OCI-LY3 (cell line): Measurements from ENCODE around the gene FAM234A.
"Not testable (repeated sequence)": the region's sequence is repeated elsewhere in the genome, so short reads cannot be mapped to it uniquely, and the experiment has no call there.

Experiments
- H2AFZ ChIP-seq: fragments of 200-600, 300-600 bp; shearing (Covaris generic); 2 replicates; pipeline ENCODE4 v1.6.0; 2014; ENCODE audit warnings: antibody characterized with exemption, low read depth, low read length
- H3K27ac ChIP-seq: fragments of 200-600, 300-600 bp; sonication (generic); 2 replicates; pipeline ENCODE4 v1.5.1; 2014; ENCODE audit warnings: mild to moderate bottlenecking, low read length, moderate library complexity, mixed read lengths
- H3K27me3 ChIP-seq: fragments of 200-600, 300-600 bp; sonication (generic); 2 replicates; pipeline ENCODE4 v1.6.1; 2014; ENCODE audit warnings: low read depth, low read length, mixed read lengths
- H3K36me3 ChIP-seq: fragments of 200-600, 300-600 bp; sonication (generic); replicated peaks from 2 replicates; pipeline ENCODE3; 2014; ENCODE audit warnings: low read depth, low read length, mixed read lengths
- H3K4me1 ChIP-seq: fragments of 300-600, 200-600 bp; sonication (generic); 2 replicates; pipeline ENCODE4 v1.6.1; 2014; ENCODE audit warnings: low read length, mixed read lengths
- H3K4me2 ChIP-seq: fragments of 200-600, 300-600 bp; sonication (generic); 2 replicates; pipeline ENCODE4 v1.6.1; 2014; ENCODE audit warnings: low read length, mixed read lengths
- H3K4me3 ChIP-seq: fragments of 300-600, 200-600 bp; sonication (generic); 2 replicates; pipeline ENCODE4 v1.5.1; 2014; ENCODE audit warnings: antibody characterized with exemption, mild to moderate bottlenecking, low read length, moderate library complexity
- H3K79me2 ChIP-seq: fragments of 300-600, 200-600 bp; shearing (Covaris generic); 2 replicates; pipeline ENCODE4 v1.6.1; 2014; ENCODE audit warnings: mild to moderate bottlenecking, low read length, mixed read lengths
- H3K9ac ChIP-seq: fragments of 300-600, 200-600 bp; shearing (Covaris generic); 2 replicates; pipeline ENCODE4 v1.6.0; 2014; ENCODE audit warnings: mild to moderate bottlenecking, low read length, moderate library complexity
- H3K9me3 ChIP-seq: fragments of 200-600, 300-600 bp; shearing (Covaris generic); 2 replicates; pipeline ENCODE4 v1.6.1; 2014; ENCODE audit warnings: low read length, mixed read lengths; ENCODE audit not compliant: insufficient read depth
- H4K20me1 ChIP-seq: fragments of 200-600, 300-600 bp; sonication (generic); 2 replicates; pipeline ENCODE4 v1.6.1; 2016; ENCODE audit warnings: low read length, mixed read lengths; ENCODE audit not compliant: insufficient read depth
- EZH2phosphoT487 ChIP-seq: fragments of 200-600 bp; shearing (Covaris generic); IDR thresholded peaks from 2 replicates; pipeline ENCODE4 v1.6.1; 2018; ENCODE audit warnings: antibody characterized with exemption, mixed run types, low read depth
- TF ChIP-seq, protein P1 (sequence below): fragments of 200-600, 300-600 bp; sonication (generic); IDR thresholded peaks from 2 replicates; pipeline ENCODE4 v1.5.1; 2014; ENCODE audit warnings: antibody characterized with exemption, low read length, low read depth

The FAM234A gene

DNA sequence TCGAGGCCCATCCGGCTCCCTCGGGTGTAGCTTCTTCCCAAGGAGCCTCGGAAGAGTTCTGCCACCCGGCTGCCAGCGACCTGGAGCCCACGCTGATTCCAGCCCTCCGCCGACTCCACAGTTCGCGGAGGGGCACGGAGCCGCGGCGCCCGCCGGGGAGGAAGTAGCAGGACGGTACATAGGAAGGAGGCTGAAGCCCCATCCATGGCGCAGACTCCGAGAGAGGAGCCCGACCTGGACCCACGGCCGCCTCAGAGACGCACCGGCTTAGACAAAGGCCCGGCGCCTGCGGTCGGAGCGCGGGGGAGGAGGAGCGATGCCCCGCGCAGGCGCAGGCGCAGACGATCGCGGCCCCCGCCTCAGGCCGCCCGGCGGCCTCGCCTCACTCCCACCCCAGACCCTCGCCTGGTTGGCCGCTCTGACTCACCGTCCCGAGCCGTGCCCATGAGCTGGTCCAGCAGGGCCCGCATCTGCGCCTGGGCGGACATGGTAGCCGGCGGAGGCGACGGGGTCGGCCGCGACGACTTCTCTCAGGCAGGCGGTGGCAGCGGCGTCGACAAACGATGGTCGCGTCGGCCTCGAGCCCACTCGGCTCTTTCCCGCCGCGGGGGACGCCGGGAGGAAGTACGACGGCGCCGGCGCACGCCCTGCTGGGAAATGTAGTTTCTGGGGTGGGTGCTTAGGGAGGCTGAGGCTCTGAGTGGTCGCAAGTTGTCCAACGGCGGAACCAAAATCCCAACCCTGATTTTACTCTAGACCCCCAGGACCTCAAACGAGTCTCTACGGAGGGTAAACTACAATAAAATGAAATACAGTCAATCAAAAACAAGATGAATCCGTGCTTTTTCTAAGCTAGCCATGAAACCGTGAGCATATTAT lies 5.5 kb upstream of the FAM234A start, which contains the start of gene LUC7L:
TSS of gene LUC7L (minus strand) at position 598 of the 879 bp plus-strand sequence. CDS start at position 488, 110 bp downstream.
- Histone ChIP-seq H4K20me1 (peaks cover 21% of the 10 kb centered on the region), H3K79me2 (peaks cover 45% of the 10 kb centered on the region), H3K9me3 (no peaks in the 10 kb centered on the region), H3K27me3 (no peaks in the 10 kb centered on the region), H3K9ac (peak within 1 kb of the TSS; percentile 91), H3K4me3 (peak within 1 kb of the TSS; percentile 92), H3K4me1 (peaks cover 14% of the 10 kb centered on the region), H3K36me3 (peaks cover 27% of the 10 kb centered on the region), H3K27ac (peak within 1 kb of the TSS; percentile 79), H2AFZ (peak within 1 kb of the TSS; percentile 88), H3K4me2 (peak within 1 kb of the TSS; percentile 83)
- no peak for TF ChIP-seq EZH2phosphoT487
- TF ChIP-seq, protein P1, sequence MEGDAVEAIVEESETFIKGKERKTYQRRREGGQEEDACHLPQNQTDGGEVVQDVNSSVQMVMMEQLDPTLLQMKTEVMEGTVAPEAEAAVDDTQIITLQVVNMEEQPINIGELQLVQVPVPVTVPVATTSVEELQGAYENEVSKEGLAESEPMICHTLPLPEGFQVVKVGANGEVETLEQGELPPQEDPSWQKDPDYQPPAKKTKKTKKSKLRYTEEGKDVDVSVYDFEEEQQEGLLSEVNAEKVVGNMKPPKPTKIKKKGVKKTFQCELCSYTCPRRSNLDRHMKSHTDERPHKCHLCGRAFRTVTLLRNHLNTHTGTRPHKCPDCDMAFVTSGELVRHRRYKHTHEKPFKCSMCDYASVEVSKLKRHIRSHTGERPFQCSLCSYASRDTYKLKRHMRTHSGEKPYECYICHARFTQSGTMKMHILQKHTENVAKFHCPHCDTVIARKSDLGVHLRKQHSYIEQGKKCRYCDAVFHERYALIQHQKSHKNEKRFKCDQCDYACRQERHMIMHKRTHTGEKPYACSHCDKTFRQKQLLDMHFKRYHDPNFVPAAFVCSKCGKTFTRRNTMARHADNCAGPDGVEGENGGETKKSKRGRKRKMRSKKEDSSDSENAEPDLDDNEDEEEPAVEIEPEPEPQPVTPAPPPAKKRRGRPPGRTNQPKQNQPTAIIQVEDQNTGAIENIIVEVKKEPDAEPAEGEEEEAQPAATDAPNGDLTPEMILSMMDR, result no peak

DNA sequence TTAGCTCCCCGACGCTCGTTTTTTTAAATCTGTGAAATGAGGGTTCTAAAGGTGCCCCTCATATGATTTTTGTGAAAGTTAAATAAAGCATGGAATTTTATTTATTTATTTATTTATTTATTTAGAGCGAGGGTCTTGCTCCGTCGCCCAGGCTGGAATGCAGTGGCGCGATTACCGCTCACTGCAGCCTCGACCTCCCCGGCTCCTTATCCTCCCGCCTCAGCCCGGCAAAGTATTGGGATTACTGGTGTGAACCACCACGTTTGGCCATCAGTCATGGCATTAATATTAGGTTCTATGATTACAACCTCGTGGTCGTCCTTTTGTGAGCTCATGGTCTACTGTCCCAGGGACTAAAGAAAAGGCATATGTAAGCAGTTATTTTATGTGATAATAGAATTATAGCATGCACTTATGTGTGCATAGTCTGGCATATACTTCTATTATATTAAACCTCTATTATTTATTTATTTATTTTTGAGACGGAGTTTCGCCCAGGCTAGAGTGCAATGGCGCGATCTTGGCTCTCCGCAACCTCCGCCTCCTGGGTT lies 4.8 kb upstream of the FAM234A start:
- Histone ChIP-seq H3K79me2 (peaks cover 40% of the 10 kb centered on the region), H4K20me1 (peaks cover 21% of the 10 kb centered on the region), H3K27ac (no peak overlapping the region), H3K4me1 (peaks cover 14% of the 10 kb centered on the region), H3K4me3 (peak overlapping the region; percentile 92), H3K36me3 (peaks cover 25% of the 10 kb centered on the region), H3K27me3 (no peaks in the 10 kb centered on the region), H3K9me3 (no peaks in the 10 kb centered on the region), H2AFZ (peak overlapping the region; percentile 88), H3K4me2 (peak overlapping the region; percentile 83), H3K9ac (peak overlapping the region; percentile 91)
- TF ChIP-seq EZH2phosphoT487, result no peak
- TF ChIP-seq, protein P1, result no peak

DNA sequence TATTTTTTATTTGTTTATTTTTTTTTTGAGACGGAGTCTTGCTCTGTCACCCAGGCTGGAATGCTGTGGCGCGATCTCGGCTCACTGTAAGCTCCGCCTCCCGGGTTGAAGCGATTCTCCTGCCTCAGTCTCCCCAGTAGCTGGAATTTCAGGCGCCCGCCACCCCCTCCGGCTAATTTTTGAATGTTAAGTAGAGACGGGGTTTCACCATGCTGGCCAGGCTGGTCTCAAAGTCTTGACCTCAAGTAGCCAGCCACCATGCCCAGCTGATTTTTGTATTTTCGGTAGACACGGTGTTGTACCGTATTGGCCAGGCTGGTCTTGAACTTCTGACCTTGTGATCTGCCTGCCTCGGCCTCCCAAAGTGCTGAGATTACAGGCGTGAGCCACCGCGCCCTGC lies 4.3 kb upstream of the FAM234A start:
- H2AFZ ChIP-seq, H3K9ac ChIP-seq, H3K9me3 ChIP-seq, H3K27ac ChIP-seq, H3K4me2 ChIP-seq, H3K27me3 ChIP-seq, H3K4me3 ChIP-seq: not testable (repeated sequence)
- Histone ChIP-seq H3K79me2 (peaks cover 37% of the 10 kb centered on the region), H3K36me3 (peaks cover 22% of the 10 kb centered on the region), H3K4me1 (peaks cover 14% of the 10 kb centered on the region), H4K20me1 (peaks cover 21% of the 10 kb centered on the region)

DNA sequence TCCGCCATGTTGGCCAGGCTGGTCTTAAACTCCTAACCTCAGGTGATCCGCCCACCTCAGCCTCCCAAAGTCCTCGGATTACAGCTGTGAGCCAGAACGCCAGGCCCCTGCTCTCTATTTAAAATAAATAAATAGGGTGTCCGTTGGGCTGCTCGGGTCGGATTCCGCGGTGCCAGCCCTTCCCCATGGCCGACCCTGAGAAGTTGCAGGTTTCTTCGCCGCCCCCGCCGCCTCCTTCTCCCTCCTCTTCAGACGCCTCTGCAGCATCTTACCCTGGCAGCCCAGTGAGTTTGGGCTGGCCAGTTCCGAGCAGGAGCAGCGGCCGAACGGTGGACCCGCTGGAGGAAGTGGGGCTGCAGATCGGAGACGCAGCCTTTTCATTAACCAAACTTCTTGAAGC lies 3.7 kb upstream of the FAM234A start:
- H3K4me1 ChIP-seq, result peaks cover 19% of the 10 kb centered on the region
- H3K4me3 ChIP-seq, result no peak overlapping the region
- TF ChIP-seq, protein P1, result no peak
- TF ChIP-seq EZH2phosphoT487, result no peak
- no peaks in the 10 kb centered on the region for H3K9me3 ChIP-seq
- no peak overlapping the region for H3K9ac ChIP-seq
- no peak overlapping the region for H3K27ac ChIP-seq
- no peaks in the 10 kb centered on the region for H3K27me3 ChIP-seq
- H4K20me1 ChIP-seq, result peaks cover 21% of the 10 kb centered on the region
- H3K36me3 ChIP-seq, result peaks cover 19% of the 10 kb centered on the region
- no peak overlapping the region for H3K4me2 ChIP-seq
- no peak overlapping the region for H2AFZ ChIP-seq
- H3K79me2 ChIP-seq, result peaks cover 37% of the 10 kb centered on the region
